Astrocyte of the cerebellum (primary cell): ENCODE measurements around the gene LAMA2.

ENCODE experiments used
- DNase-seq: peaks from one replicate; pipeline ENCODE4 v3.0.0-alpha.2; 2011; ENCODE audit warnings: low read depth
- H3K4me3 ChIP-seq: 2 replicates; pipeline ENCODE4 v1.5.1; 2011; ENCODE audit warnings: mild to moderate bottlenecking, low read depth, low read length, moderate library complexity
- CTCF ChIP-seq: IDR thresholded peaks from 2 replicates; pipeline ENCODE4 v1.5.1; 2012; ENCODE audit warnings: low read length, low read depth, moderate library complexity, mild to moderate bottlenecking; ENCODE audit errors: missing control alignments
- in situ Hi-C: cut with HindIII; loops from 2 replicates; pipeline ENCODE4 v1.10.0; 2017; ENCODE audit warnings: low sequenced_read_pairs

Gene LAMA2

GRCh38 chr6:129446272-129447197, 563.6 kb downstream of the LAMA2 start:
- in situ Hi-C loops, result no loop called here
- H3K4me3 ChIP-seq, result no peak overlapping the region
- TF ChIP-seq CTCF, result no peak
- DNase-seq, result no peak

- in situ Hi-C loops, result no loop called here
- no peak for DNase-seq
- no peak for TF ChIP-seq CTCF
- no peak overlapping the region for H3K4me3 ChIP-seq
Observed at GRCh38 chr6:129447198-129447565, 564.2 kb downstream of the LAMA2 start.

GRCh38 chr6:129448965-129449364, 566.0 kb downstream of the LAMA2 start:
- no peak for DNase-seq
- in situ Hi-C loops, result no loop called here
- H3K4me3 ChIP-seq, result no peak overlapping the region
- no peak for TF ChIP-seq CTCF

- no peak overlapping the region for H3K4me3 ChIP-seq
- no peak for TF ChIP-seq CTCF
- DNase-seq, result no peak
- in situ Hi-C loops, result no loop called here
Observed at GRCh38 chr6:129451187-129451586, 568.2 kb downstream of the LAMA2 start.

- DNase-seq, result no peak
- in situ Hi-C loops, result no loop called here
- no peak overlapping the region for H3K4me3 ChIP-seq
- no peak for TF ChIP-seq CTCF
Observed at GRCh38 chr6:129453073-129453472, 570.1 kb downstream of the LAMA2 start.

GRCh38 chr6:129454488-129454887, 571.5 kb downstream of the LAMA2 start:
- TF ChIP-seq CTCF, result no peak
- in situ Hi-C loops, result no loop called here
- DNase-seq, result no peak
- no peak overlapping the region for H3K4me3 ChIP-seq
